Skeletal muscle satellite cell (primary cell): ENCODE results near the gene OR51I1.

Source experiments
- H3K27me3 ChIP-seq: 2 replicates; pipeline ENCODE4 v1.7.0; 2013; ENCODE audit warnings: low read length; ENCODE audit not compliant: control insufficient read depth, insufficient read depth
- H3K36me3 ChIP-seq: 2 replicates; pipeline ENCODE4 v1.7.0; 2013; ENCODE audit warnings: mild to moderate bottlenecking, control low read depth, low read length; ENCODE audit not compliant: insufficient read depth
- H3K4me1 ChIP-seq: 2 replicates; pipeline ENCODE4 v1.7.0; 2013; ENCODE audit warnings: low read length; ENCODE audit not compliant: control insufficient read depth, insufficient read depth
- H3K4me2 ChIP-seq: 2 replicates; pipeline ENCODE4 v1.7.0; 2013; ENCODE audit warnings: mild to moderate bottlenecking, low read length
- H3K4me3 ChIP-seq: 2 replicates; pipeline ENCODE4 v1.7.0; 2013; ENCODE audit warnings: low read length
- H3K9ac ChIP-seq: 2 replicates; pipeline ENCODE4 v1.7.0; 2013; ENCODE audit warnings: mild to moderate bottlenecking, low read depth, low read length, moderate library complexity
- H3K9me3 ChIP-seq: replicated peaks from 2 replicates; pipeline ENCODE4 v1.7.0; 2013; ENCODE audit warnings: mild to moderate bottlenecking, control low read depth, low read length

The OR51I1 gene

GRCh38 chr11:5449023-5449422 is 7.7 kb upstream of the OR51I1 start, which contains the start of gene OR51I2:
Gene OR51I2, plus strand, starts transcription at chr11:5449323. Its CDS starts 4,166 bp downstream, at chr11:5453489.
- H3K36me3 ChIP-seq: no peaks in the 10 kb centered on the region
- no peak within 1 kb of the TSS for H3K4me2 ChIP-seq
- H3K4me3 ChIP-seq: no peak within 1 kb of the TSS
- no peaks in the 10 kb centered on the region for H3K27me3 ChIP-seq
- H3K9me3 ChIP-seq: no peaks in the 10 kb centered on the region
- H3K9ac ChIP-seq: no peak within 1 kb of the TSS
- H3K4me1 ChIP-seq: no peaks in the 10 kb centered on the region

GRCh38 chr11:5443835-5444393 is 2.6 kb upstream of the OR51I1 start:
- Histone ChIP-seq H3K4me1 (no peaks in the 10 kb centered on the region), H3K4me2 (no peak overlapping the region), H3K36me3 (no peaks in the 10 kb centered on the region), H3K27me3 (no peaks in the 10 kb centered on the region), H3K9me3 (no peaks in the 10 kb centered on the region), H3K9ac (no peak overlapping the region), H3K4me3 (no peak overlapping the region)

- peaks cover 3% of the 10 kb centered on the region for H3K27me3 ChIP-seq
- no peaks in the 10 kb centered on the region for H3K4me1 ChIP-seq
- H3K9ac ChIP-seq: no peak overlapping the region
- no peaks in the 10 kb centered on the region for H3K9me3 ChIP-seq
- H3K4me2 ChIP-seq: no peak overlapping the region
- no peak overlapping the region for H3K4me3 ChIP-seq
- H3K36me3 ChIP-seq: no peaks in the 10 kb centered on the region
Observed at GRCh38 chr11:5423131-5423530, 18.2 kb downstream of the OR51I1 start.

- Histone ChIP-seq H3K4me1 (no peaks in the 10 kb centered on the region), H3K4me2 (no peak within 1 kb of the TSS), H3K36me3 (no peaks in the 10 kb centered on the region), H3K9ac (no peak within 1 kb of the TSS), H3K9me3 (no peaks in the 10 kb centered on the region), H3K27me3 (peaks cover 3% of the 10 kb centered on the region), H3K4me3 (no peak within 1 kb of the TSS)
Observed at GRCh38 chr11:5421811-5422210, 19.5 kb downstream of the OR51I1 start, which contains the start of gene OR51Q1. Gene OR51Q1, plus strand, starts transcription at chr11:5422111. Its CDS starts 90 bp downstream, at chr11:5422201.

- H3K4me1 ChIP-seq: no peaks in the 10 kb centered on the region
- H3K9me3 ChIP-seq: no peaks in the 10 kb centered on the region
- peaks cover 3% of the 10 kb centered on the region for H3K27me3 ChIP-seq
- H3K4me2 ChIP-seq: no peak overlapping the region
- no peak overlapping the region for H3K9ac ChIP-seq
- H3K36me3 ChIP-seq: no peaks in the 10 kb centered on the region
- H3K4me3 ChIP-seq: no peak overlapping the region
Observed at GRCh38 chr11:5420993-5421392, 20.3 kb downstream of the OR51I1 start.

- Histone ChIP-seq H3K36me3 (no peaks in the 10 kb centered on the region), H3K4me2 (no peak overlapping the region), H3K9me3 (no peaks in the 10 kb centered on the region), H3K4me3 (no peak overlapping the region), H3K4me1 (no peaks in the 10 kb centered on the region), H3K9ac (no peak overlapping the region), H3K27me3 (peaks cover 8% of the 10 kb centered on the region)
Observed at GRCh38 chr11:5405173-5405572, 36.1 kb downstream of the OR51I1 start.

GRCh38 chr11:5398936-5399335 is 42.4 kb downstream of the OR51I1 start:
- H3K9me3 ChIP-seq: no peaks in the 10 kb centered on the region
- no peaks in the 10 kb centered on the region for H3K36me3 ChIP-seq
- peaks cover 6% of the 10 kb centered on the region for H3K27me3 ChIP-seq
- no peak overlapping the region for H3K4me2 ChIP-seq
- no peaks in the 10 kb centered on the region for H3K4me1 ChIP-seq
- H3K4me3 ChIP-seq: no peak overlapping the region
- H3K9ac ChIP-seq: no peak overlapping the region

- H3K4me1 ChIP-seq: no peaks in the 10 kb centered on the region
- H3K27me3 ChIP-seq: peaks cover 6% of the 10 kb centered on the region
Observed at GRCh38 chr11:5394091-5394490, 47.2 kb downstream of the OR51I1 start.

More at GRCh38 chr11:5394091-5394490, 47.2 kb downstream of the OR51I1 start:
- Histone ChIP-seq H3K9me3 (no peaks in the 10 kb centered on the region), H3K4me3 (no peak overlapping the region), H3K4me2 (no peak overlapping the region), H3K36me3 (no peaks in the 10 kb centered on the region), H3K9ac (no peak overlapping the region)
